Activated effector memory CD4-positive, alpha-beta T cell treated with anti-CD3 and anti-CD28 coated beads, Interleukin-2, amount 50 U/mL, for 16 hours (primary cell): ENCODE data around the gene LRRC73.
"Not testable (repeated sequence)": the region's sequence is repeated elsewhere in the genome, so short reads cannot be mapped to it uniquely, and the experiment has no call there.

Experiments used
- DNase-seq: peaks from one replicate; pipeline ENCODE4 v3.0.0-alpha.2; 2020

LRRC73 gene

GRCh38 chr6:43509142-43509983 is 783 bp downstream of the LRRC73 start:
- no peak for DNase-seq

- DNase-seq: no peak
Measured at GRCh38 chr6:43508481-43509141, 1.5 kb downstream of the LRRC73 start.

- peak; percentile 91 for DNase-seq
Measured at GRCh38 chr6:43506667-43507471, 3.3 kb downstream of the LRRC73 start.

- DNase-seq: no peak
Measured at GRCh38 chr6:43506171-43506570, 4.0 kb downstream of the LRRC73 start.

- no peak for DNase-seq
Measured at GRCh38 chr6:43505718-43506117, 4.4 kb downstream of the LRRC73 start.

GRCh38 chr6:43504756-43505593 is 5.2 kb downstream of the LRRC73 start:
- no peak for DNase-seq

- DNase-seq: no peak
Measured at GRCh38 chr6:43503443-43503842, 6.7 kb downstream of the LRRC73 start.

- no peak for DNase-seq
Measured at GRCh38 chr6:43502666-43503065, 7.5 kb downstream of the LRRC73 start.

GRCh38 chr6:43500921-43501320 is 9.2 kb downstream of the LRRC73 start:
- DNase-seq: no peak

GRCh38 chr6:43499028-43499815 is 10.9 kb downstream of the LRRC73 start:
- DNase-seq: no peak

GRCh38 chr6:43498291-43498690 is 11.9 kb downstream of the LRRC73 start:
- DNase-seq: not testable (repeated sequence)

- DNase-seq: no peak
Measured at GRCh38 chr6:43497689-43498088, 12.5 kb downstream of the LRRC73 start.

- no peak for DNase-seq
Measured at GRCh38 chr6:43497129-43497396, 13.1 kb downstream of the LRRC73 start.

GRCh38 chr6:43496370-43497128 is 13.6 kb downstream of the LRRC73 start:
- DNase-seq: no peak

- no peak for DNase-seq
Measured at GRCh38 chr6:43495409-43495941, 14.7 kb downstream of the LRRC73 start.

- no peak for DNase-seq
Measured at GRCh38 chr6:43494766-43495165, 15.4 kb downstream of the LRRC73 start.

GRCh38 chr6:43494321-43494720 is 15.8 kb downstream of the LRRC73 start:
- no peak for DNase-seq

- no peak for DNase-seq
Measured at GRCh38 chr6:43493833-43494232, 16.3 kb downstream of the LRRC73 start.

- no peak for DNase-seq
Measured at GRCh38 chr6:43493230-43493629, 16.9 kb downstream of the LRRC73 start.

GRCh38 chr6:43492673-43493072 is 17.5 kb downstream of the LRRC73 start:
- no peak for DNase-seq
